ENCODE data around the gene PSME3IP1. TPM values are rescaled to one million over a fixed set of nuclear protein-coding genes. Genes with fewer than 3 reads are reported as not detected.

PSME3IP1 gene
- total RNA-seq, 1 donor from 2014 or later = 54.8 TPM

DNA sequence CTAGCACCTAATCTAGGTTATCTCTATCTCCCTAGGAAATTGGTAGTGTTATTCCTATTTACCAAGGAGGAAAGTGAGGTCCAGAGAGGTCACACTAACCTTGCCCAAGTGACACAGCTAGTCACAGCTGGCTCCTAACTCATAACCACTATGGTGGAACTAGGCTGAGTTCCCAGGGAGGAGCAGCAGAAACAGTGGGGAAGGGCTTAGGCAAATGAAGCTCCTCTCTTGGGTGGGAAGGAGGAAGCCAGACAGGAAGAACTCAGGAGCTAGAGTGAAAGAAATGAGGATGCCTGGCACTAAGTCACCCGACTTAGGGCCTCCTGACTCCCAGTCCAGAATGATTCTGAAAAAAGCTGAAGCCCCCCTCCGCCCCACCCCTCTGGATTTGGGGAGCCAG lies 34.5 kb downstream of the PSME3IP1 start:
- no peak for ATAC-seq (ENCODE audit: poor library complexity)
- intact Hi-C loops (cut with DNase I) = no loop called here
- no peak for DNase-seq

DNA sequence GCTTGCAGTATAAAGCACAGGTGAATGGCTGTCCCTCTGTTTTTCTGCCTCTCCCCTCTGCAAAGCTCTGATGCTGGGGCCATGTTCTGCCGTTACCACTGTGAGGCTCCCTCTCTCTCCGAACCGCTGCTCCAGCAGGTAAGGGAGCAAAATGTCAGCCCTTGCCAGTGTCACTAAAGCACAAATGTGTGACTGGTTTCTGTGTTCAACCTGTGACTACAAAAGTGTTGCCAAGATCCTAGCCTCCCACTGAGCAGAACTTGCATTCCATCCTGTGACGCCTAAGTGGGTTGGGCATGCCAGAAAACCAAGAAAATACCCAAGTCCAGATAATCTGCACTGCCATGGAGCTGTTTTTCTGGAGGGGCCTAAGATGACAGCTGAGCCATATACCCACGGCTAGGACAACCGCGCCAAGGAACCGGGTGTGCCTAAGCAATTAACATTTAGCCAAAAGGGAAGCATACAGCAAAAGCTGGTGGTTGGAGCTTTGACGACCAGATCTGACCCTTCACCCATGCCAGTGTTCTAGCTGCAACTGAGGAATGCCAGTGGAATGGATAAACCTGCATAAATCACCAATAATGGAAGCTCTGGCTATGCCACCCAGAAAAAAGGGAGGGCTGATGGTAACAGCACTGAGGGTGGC lies 35.0 kb downstream of the PSME3IP1 start:
- no peak for ATAC-seq (ENCODE audit: poor library complexity)
- intact Hi-C loops (cut with DNase I) = no loop called here
- DNase-seq = no peak

GRCh38 chr16:57149391-57149790 lies 36.4 kb downstream of the PSME3IP1 start:
- intact Hi-C loops (cut with DNase I) = no loop called here
- DNase-seq (no peak), ATAC-seq (ENCODE audit: poor library complexity) (no peak)

DNA sequence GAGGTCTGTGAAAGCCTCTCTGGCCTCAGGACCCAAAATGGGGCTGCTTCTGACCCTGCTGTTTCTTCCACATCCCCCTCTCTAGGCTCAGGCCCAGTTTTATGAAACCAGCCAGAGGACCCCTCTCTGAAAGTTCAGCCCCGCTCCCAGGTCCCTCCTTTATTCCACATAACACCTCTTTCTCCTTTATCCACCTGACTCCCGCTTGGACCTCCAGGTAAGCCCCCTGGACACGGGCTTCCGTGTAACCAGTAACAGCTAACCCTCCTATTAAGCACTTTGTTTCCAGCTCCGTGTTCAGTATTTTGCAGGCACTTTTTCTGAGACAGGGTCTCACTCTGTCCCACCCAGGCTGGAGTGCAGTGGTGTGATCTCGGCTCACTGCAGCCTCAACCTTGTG lies 37.4 kb downstream of the PSME3IP1 start:
- DNase-seq (no peak), ATAC-seq (ENCODE audit: poor library complexity) (no peak)
- intact Hi-C loops (cut with DNase I) = no loop called here

GRCh38 chr16:57147381-57148221 lies 38.2 kb downstream of the PSME3IP1 start:
- ATAC-seq (ENCODE audit: poor library complexity) (peak; percentile 24), DNase-seq (peak; percentile 54)
- intact Hi-C loops (cut with DNase I) = no loop called here

GRCh38 chr16:57146735-57147134 lies 39.1 kb downstream of the PSME3IP1 start:
- ATAC-seq (ENCODE audit: poor library complexity) = no peak
- DNase-seq = no peak
- intact Hi-C loops (cut with DNase I) = no loop called here

DNA sequence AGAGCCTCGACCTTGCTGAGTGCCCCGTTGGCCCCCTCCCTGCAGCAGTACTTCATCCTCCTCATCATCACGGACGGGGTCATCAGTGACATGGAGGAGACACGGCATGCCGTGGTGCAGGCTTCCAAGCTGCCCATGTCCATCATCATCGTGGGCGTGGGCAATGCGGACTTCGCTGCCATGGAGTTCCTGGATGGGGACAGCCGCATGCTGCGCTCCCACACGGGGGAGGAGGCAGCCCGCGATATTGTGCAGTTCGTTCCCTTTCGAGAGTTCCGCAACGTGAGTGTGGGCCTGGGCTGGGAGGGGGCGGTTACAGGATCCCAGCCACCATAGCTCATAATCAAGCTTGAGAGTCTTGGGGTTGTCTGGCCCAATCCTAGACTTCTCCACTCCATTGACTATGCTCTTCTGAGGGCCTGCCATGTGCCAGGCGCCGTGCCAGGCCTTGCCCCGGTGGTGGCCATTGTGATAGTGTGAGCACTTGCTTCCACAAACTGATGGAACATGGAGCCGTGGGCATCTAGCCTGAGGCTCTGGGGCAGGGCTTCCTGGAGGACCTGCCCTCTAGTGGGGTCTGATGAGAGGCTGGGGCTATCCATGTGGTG lies 39.7 kb downstream of the PSME3IP1 start:
- ATAC-seq (ENCODE audit: poor library complexity) (no peak), DNase-seq (no peak)
- intact Hi-C loops (cut with DNase I) = no loop called here

DNA sequence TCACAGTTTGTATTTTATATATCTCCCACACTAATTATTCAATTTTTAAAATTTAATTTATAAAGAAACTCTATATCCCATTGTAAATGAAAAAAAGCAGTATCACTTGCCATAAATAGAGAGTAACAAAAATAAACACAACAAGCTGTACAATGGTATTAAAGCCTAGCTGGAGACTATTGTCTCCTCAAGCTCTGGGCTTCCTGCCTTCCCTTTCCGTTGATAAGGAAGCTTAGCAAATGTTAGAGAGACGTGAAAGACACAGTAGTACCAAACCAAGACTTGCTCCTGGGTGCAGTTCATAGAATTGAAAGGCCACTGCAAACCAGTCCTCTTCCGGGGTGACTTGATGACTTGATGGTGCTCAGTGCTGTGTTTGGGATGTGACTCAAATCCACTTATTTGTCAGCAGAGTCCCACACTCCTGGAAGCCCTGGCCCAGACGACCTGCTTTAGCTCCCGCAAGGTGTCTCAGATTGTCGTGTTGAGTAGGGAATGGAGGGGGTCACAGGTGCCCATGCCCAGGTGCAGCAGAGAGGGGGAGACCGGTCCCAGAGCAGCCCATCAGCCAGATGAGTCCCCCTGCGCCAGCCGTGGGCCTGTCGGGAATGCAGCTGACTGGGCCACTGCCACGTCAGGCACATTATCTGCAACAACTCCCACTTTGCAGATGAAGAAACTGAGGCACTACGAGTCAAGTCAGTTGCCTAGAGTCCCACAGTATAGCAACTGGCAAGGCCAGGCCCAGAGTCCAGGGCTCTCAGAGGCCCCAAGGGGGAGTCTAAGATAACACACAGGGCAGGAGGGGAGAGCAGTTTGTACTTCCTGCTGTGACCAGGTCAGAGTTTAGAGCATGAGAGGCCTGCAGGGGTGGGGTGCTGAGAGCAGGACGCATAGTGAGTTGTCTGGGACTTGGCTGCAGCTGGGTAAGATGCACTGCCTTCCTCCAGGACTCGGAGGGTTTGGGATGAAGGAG lies 40.5 kb downstream of the PSME3IP1 start:
- intact Hi-C loops (cut with DNase I) = no loop called here
- ATAC-seq (ENCODE audit: poor library complexity) = no peak
- no peak for DNase-seq

- intact Hi-C loops (cut with DNase I) = no loop called here
- DNase-seq = no peak
- ATAC-seq (ENCODE audit: poor library complexity) = no peak
These were observed 41.8 kb downstream of the PSME3IP1 start for GRCh38 chr16:57144027-57144426.

DNA sequence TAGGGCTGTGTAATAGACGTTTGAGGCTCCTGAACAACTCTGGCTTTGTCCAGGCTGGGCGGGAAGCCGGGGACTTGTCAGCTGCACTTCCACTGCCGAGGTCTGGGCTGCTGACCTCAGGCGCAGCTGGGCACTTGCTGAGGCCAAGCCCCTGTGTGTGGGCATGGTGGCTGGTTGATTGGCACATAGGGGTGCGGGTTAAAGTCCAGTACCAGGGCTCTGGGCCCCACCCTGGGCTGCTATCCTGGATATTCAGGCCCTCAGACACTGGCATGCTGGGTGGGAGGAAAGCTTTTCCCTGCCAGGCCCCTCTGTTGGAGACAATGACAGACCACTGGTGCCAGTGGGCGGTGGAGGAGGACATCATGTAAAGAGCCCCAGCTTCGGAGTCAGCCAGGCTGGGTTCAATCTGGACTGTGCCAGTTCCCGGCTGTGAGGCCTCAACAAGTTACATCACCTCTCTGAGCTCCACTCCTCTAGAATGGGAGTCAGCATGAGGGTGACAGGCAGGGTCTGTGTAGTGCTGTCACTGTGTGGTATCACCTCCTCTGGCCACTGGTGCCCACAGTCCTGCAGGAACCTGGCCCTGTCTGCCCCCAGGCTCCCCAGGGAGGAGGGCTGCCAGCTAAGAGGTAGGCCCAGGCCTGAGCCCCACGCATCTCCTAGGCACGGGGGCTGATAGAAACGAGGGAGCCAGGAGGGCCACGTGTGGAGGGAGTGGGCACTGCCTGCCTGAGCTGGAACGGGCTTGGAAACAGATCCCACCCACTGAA lies 42.5 kb downstream of the PSME3IP1 start:
- intact Hi-C loops (cut with DNase I) = no loop called here
- ATAC-seq (ENCODE audit: poor library complexity) = no peak
- DNase-seq = no peak

DNA sequence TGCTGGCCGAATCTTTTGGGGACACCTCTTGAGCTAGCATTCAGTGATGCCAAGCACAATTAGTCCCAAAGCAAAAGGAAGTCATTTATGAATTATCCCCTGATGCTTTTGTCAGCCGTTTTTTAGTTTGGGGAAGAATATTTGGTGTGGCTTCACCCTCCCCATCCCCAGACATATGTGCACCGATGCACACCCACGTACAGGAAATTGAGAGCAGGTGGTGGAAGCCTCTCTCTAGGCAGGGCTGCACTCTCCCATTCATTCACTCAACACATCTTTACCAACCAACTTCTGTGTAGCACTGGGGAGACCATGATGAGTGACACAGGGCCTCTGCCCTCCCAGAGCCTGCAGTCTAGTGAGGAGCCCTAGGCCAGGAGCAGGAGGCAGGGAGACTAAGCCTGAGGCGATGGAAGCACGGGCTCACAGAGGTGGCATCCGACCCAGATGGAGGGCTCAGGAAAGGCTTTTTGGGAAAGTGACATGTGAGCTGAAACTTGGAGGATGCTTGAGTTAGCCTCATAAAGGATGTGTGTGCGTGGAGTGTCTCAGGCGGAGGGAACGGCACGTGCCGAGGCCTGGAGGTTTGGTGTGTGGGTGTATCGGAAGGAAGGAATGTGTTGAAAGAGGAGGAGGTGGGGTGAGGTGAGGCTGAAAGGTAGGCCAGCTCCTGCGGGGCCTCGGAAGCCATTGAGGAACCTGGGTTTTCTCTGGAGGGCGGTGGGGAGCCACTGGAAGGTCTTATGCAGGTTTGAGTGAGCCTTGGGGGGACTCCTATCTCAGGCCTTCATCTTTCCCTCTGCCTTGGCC lies 43.8 kb downstream of the PSME3IP1 start:
- ATAC-seq (ENCODE audit: poor library complexity) (no peak), DNase-seq (no peak)
- intact Hi-C loops (cut with DNase I) = no loop called here

GRCh38 chr16:57140931-57141668 lies 44.7 kb downstream of the PSME3IP1 start:
- no peak for ATAC-seq (ENCODE audit: poor library complexity)
- intact Hi-C loops (cut with DNase I) = no loop called here
- DNase-seq = no peak

DNA sequence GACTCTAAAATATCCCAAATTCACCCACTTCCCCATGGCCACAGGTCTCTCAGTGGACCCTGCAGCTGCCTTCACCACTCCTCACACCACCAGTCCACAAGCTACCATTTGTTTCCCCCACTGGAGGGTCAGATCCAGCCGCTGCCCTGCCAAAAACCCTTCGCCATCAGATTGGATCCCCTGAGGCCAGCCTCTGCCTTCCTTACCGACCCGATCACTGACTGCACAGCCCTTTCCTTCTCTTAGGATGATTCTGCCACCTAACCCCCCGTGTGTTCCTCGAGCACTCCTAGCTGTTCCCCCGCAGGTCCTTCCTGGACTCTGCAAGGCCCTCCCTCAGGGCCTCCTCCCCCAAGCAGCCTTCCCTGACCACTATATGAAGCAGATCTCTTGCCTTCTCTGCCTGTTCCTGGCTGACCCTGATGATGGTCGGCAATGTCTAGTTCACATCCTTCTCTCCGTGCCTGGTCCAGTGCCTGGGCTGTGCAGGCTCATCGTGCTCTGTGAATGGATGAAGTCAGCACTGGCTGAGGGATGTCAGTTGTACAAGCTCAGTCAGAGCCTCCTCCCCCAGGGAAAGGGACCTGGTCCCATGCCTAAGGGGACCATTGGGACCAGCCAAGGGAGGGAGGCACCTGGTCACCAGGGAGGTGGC lies 47.4 kb downstream of the PSME3IP1 start:
- no peak for ATAC-seq (ENCODE audit: poor library complexity)
- DNase-seq = no peak
- intact Hi-C loops (cut with DNase I) = no loop called here

- ATAC-seq (ENCODE audit: poor library complexity) (no peak), DNase-seq (no peak)
- intact Hi-C loops (cut with DNase I) = no loop called here
These were observed 48.1 kb downstream of the PSME3IP1 start for GRCh38 chr16:57137566-57138273.

- DNase-seq = no peak
- ATAC-seq (ENCODE audit: poor library complexity) = no peak
- intact Hi-C loops (cut with DNase I) = no loop called here
These were observed 48.8 kb downstream of the PSME3IP1 start for GRCh38 chr16:57137043-57137442.

DNA sequence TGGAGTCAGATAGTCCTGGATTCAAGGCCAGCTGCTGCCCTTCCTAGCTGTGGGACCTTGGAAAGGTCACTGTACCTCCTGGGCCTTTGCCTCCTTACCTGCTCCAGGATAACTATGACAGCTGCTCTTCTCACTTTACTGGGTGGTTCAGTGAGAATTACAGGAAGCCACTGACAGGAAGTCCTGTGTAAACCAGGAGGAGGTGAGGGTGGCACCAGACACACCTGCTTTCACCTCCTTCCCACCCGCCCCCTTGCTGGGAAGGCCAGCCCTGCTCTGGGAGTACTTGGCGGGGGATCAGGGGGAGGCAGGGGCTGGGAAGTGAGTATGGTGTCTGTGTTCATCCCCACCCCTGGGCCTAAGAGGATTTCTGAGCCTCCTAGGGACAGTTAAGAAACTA lies 50.9 kb downstream of the PSME3IP1 start:
- ATAC-seq (ENCODE audit: poor library complexity) = no peak
- no peak for DNase-seq
- intact Hi-C loops (cut with DNase I) = no loop called here

Measured in Right ventricle myocardium superior (tissue), 1 donor.